Prostate gland (tissue), 2 donors: ENCODE results near the gene PLAAT1. TPM values are rescaled to one million over a fixed set of nuclear protein-coding genes. Genes with fewer than 3 reads are reported as not detected.

Experiments used
- DNase-seq: peaks from one replicate; pipeline ENCODE4 v3.0.0-alpha.2; 2019; ENCODE audit warnings: low spot score
- H3K27ac ChIP-seq, 2 donors: fragments of 200-600 bp; sonication (generic); 2 replicates each; pipeline ENCODE4 v1.5.1; 2017 to 2019
- H3K27me3 ChIP-seq: fragments of 200-600 bp; sonication (generic); replicated peaks from 2 replicates; pipeline ENCODE4 v1.5.1; 2019; ENCODE audit not compliant: insufficient read depth
- H3K36me3 ChIP-seq, 2 donors: fragments of 200-600 bp; sonication (generic); 1 replicate in 1 of 2; 2 replicates in 1 of 2; pipeline versions ENCODE4 v1.5.1 to v1.8.1; 2017 to 2019
- H3K4me1 ChIP-seq: fragments of 200-600 bp; sonication (generic); replicated peaks from 2 replicates; pipeline ENCODE4 v1.5.1; 2019
- H3K4me3 ChIP-seq, 2 donors: fragments of 200-600 bp; sonication (generic); 2 replicates each; pipeline ENCODE4 v1.5.1; 2017 to 2019
- H3K9me3 ChIP-seq: fragments of 200-600 bp; sonication (generic); 2 replicates; pipeline ENCODE4 v1.5.1; 2017
- CTCF ChIP-seq, 4 experiments: fragments of 200-600 bp in 2 of 4; fragments of 450-650 bp in 2 of 4; sonication (generic) in 2 of 4; IDR thresholded peaks; 1 replicate in 3 of 4; 2 replicates in 1 of 4; pipeline ENCODE4 v1.5.1; 2016 to 2019; ENCODE audit warnings: antibody characterized with exemption in 4 of 4, mild to moderate bottlenecking in 2 of 4, moderate library complexity in 2 of 4
- POLR2A ChIP-seq: fragments of 450-650 bp; IDR thresholded peaks from one replicate; pipeline ENCODE4 v1.6.1; 2016; ENCODE audit warnings: antibody characterized with exemption, mild to moderate bottlenecking
- POLR2AphosphoS5 ChIP-seq: sonication (generic); formaldehyde crosslinking; IDR thresholded peaks from one replicate; pipeline ENCODE4 v1.6.1; 2017; ENCODE audit warnings: antibody characterized with exemption
- WGBS: methylation state at CpG from one replicate; pipeline ENCODE4 v1.1.5; 2018; 5-methylcytosine and 5-hydroxymethylcytosine counted together
- intact Hi-C: fragments of 100-400 bp; cut with DNase I; formaldehyde crosslinking; loops from one replicate; pipeline ENCODE4 v1.14.2; 2022
- total RNA-seq, 2 donors: library from RNA; depleted of rRNA; stranded (reverse); fragments of >200 nt; gene quantifications; one replicate each; pipeline ENCODE4 v1.1.0, GENCODE V29; 2016

PLAAT1 gene
- total RNA-seq, 2 donors from 2014 or later = 12.5 TPM; not detected in 1

- 86% methylated on average over 3 of the region's 3 CpGs for WGBS
These were observed 72.3 kb downstream of the PLAAT1 start for GRCh38 chr3:193313061-193313958.

GRCh38 chr3:193314161-193314560, 73.1 kb downstream of the PLAAT1 start:
- TF ChIP-seq POLR2AphosphoS5 (no peak), POLR2A (no peak), CTCF (IDR thresholded peaks at IDR 0.05) (no peak)
- WGBS = 88% methylated on average over 3 of the region's 3 CpGs
- intact Hi-C loops = no loop called here

More at GRCh38 chr3:193313061-193313958, 72.3 kb downstream of the PLAAT1 start:
- intact Hi-C loops = no loop called here
- no peak for TF ChIP-seq POLR2AphosphoS5
- TF ChIP-seq POLR2A = no peak
- no peak for TF ChIP-seq CTCF (IDR thresholded peaks at IDR 0.05)
- no peaks in the 10 kb centered on the region for H3K27me3 ChIP-seq
- H3K4me3 ChIP-seq = no peak overlapping the region
- DNase-seq = no peak
- H3K36me3 ChIP-seq = no peaks in the 10 kb centered on the region
- H3K9me3 ChIP-seq = no peaks in the 10 kb centered on the region
- H3K27ac ChIP-seq = no peak overlapping the region
- no peaks in the 10 kb centered on the region for H3K4me1 ChIP-seq

GRCh38 chr3:193317682-193318300, 76.8 kb downstream of the PLAAT1 start:
- TF ChIP-seq POLR2AphosphoS5 (no peak), CTCF (IDR thresholded peaks at IDR 0.05) (no peak), POLR2A (no peak)

More at GRCh38 chr3:193314161-193314560, 73.1 kb downstream of the PLAAT1 start:
- no peaks in the 10 kb centered on the region for H3K4me1 ChIP-seq
- no peaks in the 10 kb centered on the region for H3K27me3 ChIP-seq
- no peaks in the 10 kb centered on the region for H3K36me3 ChIP-seq
- H3K9me3 ChIP-seq = no peaks in the 10 kb centered on the region
- no peak overlapping the region for H3K27ac ChIP-seq
- DNase-seq = no peak
- no peak overlapping the region for H3K4me3 ChIP-seq

More at GRCh38 chr3:193317682-193318300, 76.8 kb downstream of the PLAAT1 start:
- DNase-seq = no peak
- Histone ChIP-seq H3K27ac (no peak overlapping the region), H3K27me3 (no peaks in the 10 kb centered on the region), H3K4me1 (no peaks in the 10 kb centered on the region), H3K4me3 (no peak overlapping the region), H3K36me3 (no peaks in the 10 kb centered on the region), H3K9me3 (no peaks in the 10 kb centered on the region)
- WGBS = 28% methylated on average over 2 of the region's 2 CpGs
- intact Hi-C loops = no loop called here

Other genes with a start within 250 kb of the PLAAT1 start
- gene ATP13A5, start 137.5 kb downstream of the PLAAT1 start, total RNA-seq = not detected